ENCODE results near the gene TPM2. TPM values are rescaled to one million over a fixed set of nuclear protein-coding genes. Genes with fewer than 3 reads are reported as not detected.

Gene TPM2
- total and polyA plus RNA-seq, 2 donors (not counting 1 experiment from before 2014, with no cell fraction given) = 2.4 to 6.3 TPM

- Mint-ChIP-seq H3K9me3 (ENCODE audit: insufficient read depth) (no peaks in the 10 kb centered on the region), H3K4me3 (no peak overlapping the region), H3K27ac (peak overlapping the region; percentile 73), H3K4me1 (peaks cover 35% of the 10 kb centered on the region), H3K27me3 (peaks cover 9% of the 10 kb centered on the region)
- ChIA-PET CTCF (interaction anchor here (0.6 to 3.7 kb wide), 5 partner anchors 10 to 647 kb away, joined by 3 to 34 read pairs (median 7); partner anchors contain the start of genes ARHGEF39 and TPM2), POLR2A (interaction anchor here (1.1 kb wide), 1 partner anchor 19 kb away, joined by 3 read pairs; no protein-coding TSS in a partner anchor)
- Histone ChIP-seq H4K20me1 (ENCODE audit: control insufficient read depth, insufficient read depth, low read length, poor library complexity, severe bottlenecking) (no peaks in the 10 kb centered on the region), H3K4me3 (ENCODE audit: control extremely low read depth in 1 of 5, extremely low read depth in 1 of 5, insufficient read depth in 1 of 5, low read depth in 2 of 5, low read length in 4 of 5) (no peak overlapping the region), H3K9ac (ENCODE audit: low read length) (no peak overlapping the region), H3K36me3 (replicated peaks in 1 of 2; ENCODE audit: control extremely low read depth in 1 of 2, control insufficient read depth in 1 of 2, extremely low read depth in 1 of 2, insufficient read depth in 2 of 2, low read length in 1 of 2) (no peaks in the 10 kb centered on the region), H3K27me3 (replicated peaks in 1 of 4; ENCODE audit: control extremely low read depth in 1 of 4, control insufficient read depth in 3 of 4, insufficient read depth in 4 of 4, low read length in 3 of 4) (peaks cover 0 to 14% (median 3%) of the 10 kb centered on the region in 4 experiments), H3K79me2 (ENCODE audit: control insufficient read depth, insufficient read depth, low read length) (no peaks in the 10 kb centered on the region), H3K4me1 (ENCODE audit: control insufficient read depth in 2 of 2, insufficient read depth in 2 of 2, low read length in 2 of 2) (peaks cover 24 to 36% of the 10 kb centered on the region in 2 donors), H2AFZ (ENCODE audit: insufficient read depth, low read depth, low read length, poor library complexity, severe bottlenecking) (no peak overlapping the region), H3K9me3 (ENCODE audit: control extremely low read depth in 1 of 3, control insufficient read depth in 2 of 3, insufficient read depth in 1 of 3, low read length in 2 of 3) (peaks cover 0 to 4% (median 0%) of the 10 kb centered on the region in 3 donors), H3K4me2 (replicated peaks; ENCODE audit: low read depth, low read length, poor library complexity, severe bottlenecking) (no peak overlapping the region), H3K27ac (ENCODE audit: low read length in 2 of 2) (no peak overlapping the region)
- no peak for ATAC-seq (ENCODE audit: low read depth)
- DNase-seq = no peak
- TF ChIP-seq CTCF (IDR thresholded peaks at IDR 0.05) (no peak), EZH2 (IDR thresholded peaks at IDR 0.05; ENCODE audit: borderline replicate concordance, insufficient read depth, low read depth, low read length, poor library complexity, severe bottlenecking) (no peak)
- 100% methylated on average over 3 of the region's 5 CpGs for WGBS (ENCODE audit: insufficient coverage)
- intact Hi-C loops (cut with micrococcal nuclease) = no loop called here
Observed at GRCh38 chr9:35679091-35679490, 10.6 kb downstream of the TPM2 start.

- H2AFZ ChIP-seq (ENCODE audit: insufficient read depth, low read depth, low read length, poor library complexity, severe bottlenecking) = peak overlapping the region; percentile 81
- intact Hi-C loops (cut with micrococcal nuclease) = no loop called here
- H3K4me1 ChIP-seq (ENCODE audit: control insufficient read depth in 2 of 2, insufficient read depth in 2 of 2, low read length in 2 of 2) = peaks cover 21 to 29% of the 10 kb centered on the region in 2 donors
- H3K36me3 ChIP-seq (replicated peaks in 1 of 2; ENCODE audit: control extremely low read depth in 1 of 2, control insufficient read depth in 1 of 2, extremely low read depth in 1 of 2, insufficient read depth in 2 of 2, low read length in 1 of 2) = no peaks in the 10 kb centered on the region
- no peaks in the 10 kb centered on the region for H3K79me2 ChIP-seq (ENCODE audit: control insufficient read depth, insufficient read depth, low read length)
- peak overlapping the region in 4 of 5 experiments; percentile 47 to 60 (median 52) for H3K4me3 ChIP-seq (ENCODE audit: control extremely low read depth in 1 of 5, extremely low read depth in 1 of 5, insufficient read depth in 1 of 5, low read depth in 2 of 5, low read length in 4 of 5)
- ATAC-seq (ENCODE audit: low read depth) (peak; percentile 71), DNase-seq (peak; percentile 55)
- H3K4me2 ChIP-seq (replicated peaks; ENCODE audit: low read depth, low read length, poor library complexity, severe bottlenecking) = peak overlapping the region; percentile 92
- no peak overlapping the region for H3K27ac Mint-ChIP-seq
- no peaks in the 10 kb centered on the region for H3K9me3 Mint-ChIP-seq (ENCODE audit: insufficient read depth)
- peaks cover 0 to 14% (median 3%) of the 10 kb centered on the region in 4 experiments for H3K27me3 ChIP-seq (replicated peaks in 1 of 4; ENCODE audit: control extremely low read depth in 1 of 4, control insufficient read depth in 3 of 4, insufficient read depth in 4 of 4, low read length in 3 of 4)
- peaks cover 9% of the 10 kb centered on the region for H3K27me3 Mint-ChIP-seq
- ChIA-PET CTCF (interaction anchor here (0.7 to 2.3 kb wide), 8 partner anchors 12 to 150 kb away, joined by 3 to 10 read pairs (median 4); partner anchors contain the start of gene RMRP), POLR2A (interaction anchor here (0.6 to 1.1 kb wide), 2 partner anchors 40 to 51 kb away, joined by 3 to 5 read pairs; no protein-coding TSS in a partner anchor)
- no peak for TF ChIP-seq CTCF (IDR thresholded peaks at IDR 0.05)
- TF ChIP-seq EZH2 (IDR thresholded peaks at IDR 0.05; ENCODE audit: borderline replicate concordance, insufficient read depth, low read depth, low read length, poor library complexity, severe bottlenecking) = no peak
- WGBS (ENCODE audit: insufficient coverage) = 14% methylated on average over 51 of the region's 51 CpGs
- no peaks in the 10 kb centered on the region for H4K20me1 ChIP-seq (ENCODE audit: control insufficient read depth, insufficient read depth, low read length, poor library complexity, severe bottlenecking)
- H3K4me1 Mint-ChIP-seq = peaks cover 29% of the 10 kb centered on the region
- no peak overlapping the region for H3K27ac ChIP-seq (ENCODE audit: low read length in 2 of 2)
- H3K4me3 Mint-ChIP-seq = peak overlapping the region; percentile 87
- H3K9me3 ChIP-seq (ENCODE audit: control extremely low read depth in 1 of 3, control insufficient read depth in 2 of 3, insufficient read depth in 1 of 3, low read length in 2 of 3) = peaks cover 0 to 4% (median 0%) of the 10 kb centered on the region in 3 donors
- H3K9ac ChIP-seq (ENCODE audit: low read length) = peak overlapping the region; percentile 61
Observed at GRCh38 chr9:35675732-35676392, 13.9 kb downstream of the TPM2 start.
